ENCODE data around the gene PDC.
"Not testable (repeated sequence)": the region's sequence is repeated elsewhere in the genome, so short reads cannot be mapped to it uniquely, and the experiment has no call there.

Gene PDC

GRCh38 chr1:186418503-186418902, 42.4 kb downstream of the PDC start:
- DNase-seq, result no peak
- in situ Hi-C loops (cut with MboI; ENCODE audit: low pct_unique_long_range_greater_than_20kb, low sequenced_read_pairs), result no loop called here

GRCh38 chr1:186413319-186413718, 47.6 kb downstream of the PDC start:
- in situ Hi-C loops (cut with MboI; ENCODE audit: low pct_unique_long_range_greater_than_20kb, low sequenced_read_pairs), result no loop called here

GRCh38 chr1:186409091-186409490, 51.8 kb downstream of the PDC start:
- DNase-seq, result no peak
- in situ Hi-C loops (cut with MboI; ENCODE audit: low pct_unique_long_range_greater_than_20kb, low sequenced_read_pairs), result no loop called here

More at GRCh38 chr1:186413319-186413718, 47.6 kb downstream of the PDC start:
- DNase-seq, result no peak

- in situ Hi-C loops (cut with MboI; ENCODE audit: low pct_unique_long_range_greater_than_20kb, low sequenced_read_pairs), result no loop called here
- peak; percentile 62 for DNase-seq
These were observed 56.4 kb downstream of the PDC start for GRCh38 chr1:186404454-186405051.

- in situ Hi-C loops (cut with MboI; ENCODE audit: low pct_unique_long_range_greater_than_20kb, low sequenced_read_pairs), result no loop called here
- DNase-seq, result no peak
These were observed 57.3 kb downstream of the PDC start for GRCh38 chr1:186403632-186404031.

- in situ Hi-C loops (cut with MboI; ENCODE audit: low pct_unique_long_range_greater_than_20kb, low sequenced_read_pairs), result not testable (repeated sequence)
These were observed 59.5 kb downstream of the PDC start for GRCh38 chr1:186401446-186401845.

More at GRCh38 chr1:186401446-186401845, 59.5 kb downstream of the PDC start:
- not testable (repeated sequence) for DNase-seq
